Endodermal cell (in vitro differentiated cells): ENCODE measurements around the gene TRPC6. TPM values are rescaled to one million over a fixed set of nuclear protein-coding genes. Genes with fewer than 3 reads are reported as not detected.

Source experiments
- DNase-seq: peaks from one replicate; pipeline ENCODE4 v3.0.0-alpha.2; 2017
- H3K27ac ChIP-seq: 2 replicates; pipeline ENCODE4 v1.5.1; 2013; ENCODE audit warnings: mild to moderate bottlenecking, low read depth, low read length, moderate library complexity
- H3K27me3 ChIP-seq: 2 replicates; pipeline ENCODE4 v1.6.1; 2013; ENCODE audit warnings: mild to moderate bottlenecking, low read length, moderate library complexity; ENCODE audit not compliant: insufficient read depth, control insufficient read depth, poor library complexity, severe bottlenecking
- H3K36me3 ChIP-seq: 2 replicates; pipeline ENCODE4 v1.7.0; 2013; ENCODE audit warnings: mild to moderate bottlenecking, low read length, moderate library complexity; ENCODE audit not compliant: control insufficient read depth, insufficient read depth
- H3K4me1 ChIP-seq: one replicate; pipeline ENCODE4 v1.7.0; 2013; ENCODE audit warnings: low read length; ENCODE audit not compliant: control insufficient read depth, insufficient read depth
- H3K4me3 ChIP-seq: 2 replicates; pipeline ENCODE4 v1.5.1; 2013; ENCODE audit warnings: mild to moderate bottlenecking, low read length, moderate library complexity
- H3K9ac ChIP-seq: 2 replicates; pipeline ENCODE4 v1.6.1; 2013; ENCODE audit warnings: mild to moderate bottlenecking, low read length, moderate library complexity; ENCODE audit not compliant: poor library complexity, severe bottlenecking; ENCODE audit errors: extremely low read depth
- H3K9me3 ChIP-seq: 2 replicates; pipeline ENCODE4 v1.6.1; 2013; ENCODE audit warnings: mild to moderate bottlenecking, low read length, moderate library complexity; ENCODE audit not compliant: control insufficient read depth
- H3K27ac Mint-ChIP-seq: 2 replicates; pipeline ENCODE4 v1.8.0; 2020; ENCODE audit warnings: mixed read lengths
- H3K27me3 Mint-ChIP-seq: 2 replicates; pipeline ENCODE4 v1.8.0; 2021; ENCODE audit warnings: mild to moderate bottlenecking, mixed read lengths; ENCODE audit not compliant: insufficient read depth
- H3K36me3 Mint-ChIP-seq: 2 replicates; pipeline ENCODE4 v1.8.0; 2020; ENCODE audit warnings: low read depth, mixed read lengths
- H3K4me1 Mint-ChIP-seq: 2 replicates; pipeline ENCODE4 v1.8.0; 2020; ENCODE audit warnings: mixed read lengths
- H3K4me3 Mint-ChIP-seq: 2 replicates; pipeline ENCODE4 v1.8.0; 2020; ENCODE audit warnings: mild to moderate bottlenecking, moderate library complexity, mixed read lengths
- H3K9me3 Mint-ChIP-seq: 2 replicates; pipeline ENCODE4 v1.8.0; 2020; ENCODE audit warnings: mild to moderate bottlenecking, mixed read lengths
- WGBS, 2 experiments: methylation state at CpG; one replicate each; pipeline versions ENCODE4 v1.1.5 to v1.1.7; 2013; ENCODE audit warnings: missing lambda C conversion rate in 2 of 2, mixed read lengths in 1 of 2; ENCODE audit not compliant: insufficient coverage in 1 of 2, insufficient read length in 1 of 2; 5-methylcytosine and 5-hydroxymethylcytosine counted together
- total RNA-seq, 2 donors: library from RNA; stranded (reverse); fragmentation: NEBNext Ultra II Directional in 1 of 2; extraction: Animal tissue kit (Norgen Biotek cat#: 25700) in 1 of 2; gene quantifications; 2 replicates in 1 of 2; 3 replicates in 1 of 2; pipeline ENCODE4 v1.2.1, GENCODE V29; 2021
- TF ChIP-seq, protein P1 (sequence below): fragments of 200-600 bp; sonication (generic); conservative IDR thresholded peaks from 2 replicates; pipeline ENCODE4 v1.5.0; 2021; ENCODE audit warnings: antibody characterized with exemption, mild to moderate bottlenecking

Gene TRPC6
- total RNA-seq, 2 donors from 2014 or later = 1.2 to 5.1 TPM

DNA sequence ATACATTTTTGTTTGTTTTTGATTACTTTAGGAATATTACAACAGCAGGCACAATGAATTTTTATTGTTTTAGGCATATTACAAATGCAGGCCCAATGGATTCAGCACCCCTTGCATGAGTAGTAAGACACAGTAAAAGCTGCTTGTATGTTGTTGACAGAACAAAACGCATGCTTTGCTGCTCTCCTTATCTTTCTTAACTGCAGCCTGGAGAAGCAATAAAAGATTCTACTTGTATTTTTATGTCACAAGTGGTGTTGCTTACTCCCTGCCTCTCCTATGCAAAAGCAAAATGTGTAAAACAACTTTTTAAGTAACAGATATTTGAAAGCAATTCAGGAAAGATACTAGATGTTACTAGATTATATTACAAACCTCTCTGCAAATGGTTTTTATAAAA is 73.9 kb downstream of the TRPC6 start:
- Histone ChIP-seq H3K4me3 (no peak overlapping the region), H3K9me3 (peaks cover 12% of the 10 kb centered on the region), H3K27me3 (no peaks in the 10 kb centered on the region), H3K4me1 (no peaks in the 10 kb centered on the region), H3K36me3 (no peaks in the 10 kb centered on the region), H3K9ac (no peak overlapping the region), H3K27ac (no peak overlapping the region)
- H3K4me3 Mint-ChIP-seq = no peak overlapping the region
- no peak for DNase-seq
- TF ChIP-seq, protein P1, sequence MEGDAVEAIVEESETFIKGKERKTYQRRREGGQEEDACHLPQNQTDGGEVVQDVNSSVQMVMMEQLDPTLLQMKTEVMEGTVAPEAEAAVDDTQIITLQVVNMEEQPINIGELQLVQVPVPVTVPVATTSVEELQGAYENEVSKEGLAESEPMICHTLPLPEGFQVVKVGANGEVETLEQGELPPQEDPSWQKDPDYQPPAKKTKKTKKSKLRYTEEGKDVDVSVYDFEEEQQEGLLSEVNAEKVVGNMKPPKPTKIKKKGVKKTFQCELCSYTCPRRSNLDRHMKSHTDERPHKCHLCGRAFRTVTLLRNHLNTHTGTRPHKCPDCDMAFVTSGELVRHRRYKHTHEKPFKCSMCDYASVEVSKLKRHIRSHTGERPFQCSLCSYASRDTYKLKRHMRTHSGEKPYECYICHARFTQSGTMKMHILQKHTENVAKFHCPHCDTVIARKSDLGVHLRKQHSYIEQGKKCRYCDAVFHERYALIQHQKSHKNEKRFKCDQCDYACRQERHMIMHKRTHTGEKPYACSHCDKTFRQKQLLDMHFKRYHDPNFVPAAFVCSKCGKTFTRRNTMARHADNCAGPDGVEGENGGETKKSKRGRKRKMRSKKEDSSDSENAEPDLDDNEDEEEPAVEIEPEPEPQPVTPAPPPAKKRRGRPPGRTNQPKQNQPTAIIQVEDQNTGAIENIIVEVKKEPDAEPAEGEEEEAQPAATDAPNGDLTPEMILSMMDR = no peak
- H3K36me3 Mint-ChIP-seq = peaks cover 3% of the 10 kb centered on the region
- H3K27me3 Mint-ChIP-seq = no peaks in the 10 kb centered on the region
- WGBS, 2 experiments = 0% methylated on average over 1 of the region's 1 CpG; no CpG with 5 or more reads in 1 of the 2 experiments
- H3K4me1 Mint-ChIP-seq = peaks cover 15% of the 10 kb centered on the region
- H3K9me3 Mint-ChIP-seq = peaks cover 11% of the 10 kb centered on the region
- no peak overlapping the region for H3K27ac Mint-ChIP-seq

GRCh38 chr11:101508370-101508769 is 75.4 kb downstream of the TRPC6 start:
- Histone ChIP-seq H3K9ac (no peak overlapping the region), H3K4me1 (no peaks in the 10 kb centered on the region), H3K9me3 (peaks cover 5% of the 10 kb centered on the region), H3K27ac (no peak overlapping the region), H3K27me3 (no peaks in the 10 kb centered on the region), H3K4me3 (no peak overlapping the region), H3K36me3 (no peaks in the 10 kb centered on the region)
- Mint-ChIP-seq H3K9me3 (peaks cover 9% of the 10 kb centered on the region), H3K27me3 (no peaks in the 10 kb centered on the region), H3K27ac (no peak overlapping the region), H3K4me1 (peaks cover 3% of the 10 kb centered on the region), H3K36me3 (peaks cover 3% of the 10 kb centered on the region), H3K4me3 (no peak overlapping the region)
- TF ChIP-seq, protein P1 = no peak
- 86 to 89% methylated on average over 1 to 2 of the region's 2 CpGs for WGBS, 2 experiments
- no peak for DNase-seq

DNA sequence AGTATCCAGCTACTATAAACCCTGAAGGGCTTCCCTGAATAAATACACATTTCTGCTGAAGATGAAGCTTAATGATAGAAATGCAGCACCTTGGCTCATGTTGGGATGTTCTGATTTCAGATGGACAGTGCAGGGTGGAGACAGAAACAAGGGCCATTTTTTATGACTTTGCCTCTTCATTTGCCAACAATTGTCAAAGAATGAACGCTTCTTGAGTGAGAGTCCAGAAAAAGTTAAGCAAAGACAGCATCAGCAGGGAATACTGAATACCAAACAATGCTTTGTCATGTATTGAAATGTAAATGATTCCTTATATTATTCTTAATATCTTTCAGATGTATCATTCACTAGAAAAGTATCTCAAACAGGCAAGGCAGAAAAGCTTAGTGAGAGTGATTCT is 84.9 kb downstream of the TRPC6 start:
- TF ChIP-seq, protein P1 = no peak
- Histone ChIP-seq H3K36me3 (no peaks in the 10 kb centered on the region), H3K4me3 (no peak overlapping the region), H3K27me3 (no peaks in the 10 kb centered on the region), H3K9me3 (no peaks in the 10 kb centered on the region), H3K27ac (no peak overlapping the region), H3K9ac (no peak overlapping the region), H3K4me1 (peaks cover 2% of the 10 kb centered on the region)
- Mint-ChIP-seq H3K27ac (no peak overlapping the region), H3K9me3 (no peaks in the 10 kb centered on the region), H3K27me3 (no peaks in the 10 kb centered on the region), H3K4me1 (peaks cover 12% of the 10 kb centered on the region), H3K4me3 (no peak overlapping the region), H3K36me3 (no peaks in the 10 kb centered on the region)
- WGBS, 2 experiments = 94 to 100% methylated on average over 1 of the region's 1 CpG
- no peak for DNase-seq
